GM23338 (cell line): Measurements from ENCODE around the gene MAPKBP1. TPM values are rescaled to one million over a fixed set of nuclear protein-coding genes. Genes with fewer than 3 reads are reported as not detected.

Experiments used
- ATAC-seq: fragments of 200-7000 bp; cut with Tn5 transposase; 3 replicates; pipeline ENCODE4 v1.9.1; 2020
- DNase-seq: peaks from one replicate; pipeline ENCODE4 v3.0.0-alpha.2; 2015; ENCODE audit warnings: low spot score
- H2AFZ ChIP-seq: fragments of 200-600 bp; sonication (generic); 2 replicates; pipeline ENCODE4 v1.8.0; 2016; ENCODE audit warnings: antibody characterized with exemption, mild to moderate bottlenecking, moderate library complexity
- H3F3A ChIP-seq: fragments of 200-600 bp; sonication (generic); replicated peaks from 2 replicates; pipeline ENCODE4 v1.8.0; 2017; ENCODE audit warnings: antibody characterized with exemption, mixed run types, low read depth
- H3K27ac ChIP-seq: fragments of 200-600 bp; sonication (generic); 2 replicates; pipeline ENCODE4 v1.6.1; 2016; ENCODE audit warnings: low read depth
- H3K27me3 ChIP-seq: fragments of 200-600 bp; sonication (generic); 2 replicates; pipeline ENCODE4 v1.8.0; 2016; ENCODE audit warnings: mild to moderate bottlenecking, mixed run types, moderate library complexity; ENCODE audit not compliant: insufficient read depth
- H3K36me3 ChIP-seq: fragments of 200-600 bp; sonication (generic); 2 replicates; pipeline ENCODE4 v1.8.0; 2016; ENCODE audit warnings: mild to moderate bottlenecking; ENCODE audit not compliant: insufficient read depth
- H3K4me1 ChIP-seq: fragments of 200-600 bp; sonication (generic); 2 replicates; pipeline ENCODE4 v1.8.0; 2016; ENCODE audit warnings: mild to moderate bottlenecking, moderate library complexity; ENCODE audit not compliant: insufficient read depth
- H3K4me2 ChIP-seq: fragments of 200-600 bp; sonication (generic); 2 replicates; pipeline ENCODE4 v1.7.1; 2017; ENCODE audit warnings: mixed run types
- H3K4me3 ChIP-seq: fragments of 200-600 bp; sonication (generic); 2 replicates; pipeline ENCODE4 v1.6.1; 2016; ENCODE audit warnings: mixed run types
- H3K79me2 ChIP-seq: fragments of 200-600 bp; sonication (generic); replicated peaks from 2 replicates; pipeline ENCODE4 v1.8.0; 2017; ENCODE audit warnings: mild to moderate bottlenecking; ENCODE audit not compliant: insufficient read depth
- H3K9me2 ChIP-seq: fragments of 200-600 bp; sonication (generic); 2 replicates; pipeline ENCODE4 v1.8.0; 2017; ENCODE audit not compliant: insufficient read depth
- H4K20me1 ChIP-seq: fragments of 200-600 bp; sonication (generic); replicated peaks from 2 replicates; pipeline ENCODE4 v1.8.0; 2017; ENCODE audit warnings: mild to moderate bottlenecking; ENCODE audit not compliant: insufficient read depth
- H3K27ac Mint-ChIP-seq: 2 replicates; pipeline ENCODE4 v1.8.0; 2020; ENCODE audit warnings: inconsistent platforms, mild to moderate bottlenecking, moderate library complexity, mixed read lengths
- H3K27me3 Mint-ChIP-seq: 3 replicates; pipeline ENCODE4 v1.8.0; 2022; ENCODE audit warnings: low read depth, mild to moderate bottlenecking, moderate library complexity, mixed read lengths, inconsistent platforms; ENCODE audit not compliant: insufficient read depth, poor library complexity
- H3K36me3 Mint-ChIP-seq: 3 replicates; pipeline ENCODE4 v1.8.0; 2021; ENCODE audit warnings: low read depth, mild to moderate bottlenecking, inconsistent platforms, moderate library complexity, mixed read lengths
- H3K4me1 Mint-ChIP-seq: 3 replicates; pipeline ENCODE4 v1.8.0; 2020; ENCODE audit warnings: mild to moderate bottlenecking, inconsistent platforms, mixed read lengths
- H3K4me3 Mint-ChIP-seq: 3 replicates; pipeline ENCODE4 v1.8.0; 2021; ENCODE audit warnings: moderate library complexity, mild to moderate bottlenecking, inconsistent platforms, mixed read lengths
- H3K9me3 Mint-ChIP-seq: 3 replicates; pipeline ENCODE4 v1.8.0; 2020; ENCODE audit warnings: moderate library complexity, mild to moderate bottlenecking, inconsistent platforms, mixed read lengths
- CREB1 ChIP-seq: fragments of 250-450 bp; sonication (Bioruptor Pico); IDR thresholded peaks from 2 replicates; pipeline ENCODE4 v1.5.0; 2020; ENCODE audit warnings: low read depth, mild to moderate bottlenecking, moderate library complexity
- CTCF ChIP-seq, 2 experiments: fragments of 200-600 bp in 1 of 2; sonication (generic) in 1 of 2; conservative IDR thresholded peaks; 2 replicates each; pipeline versions ENCODE4 v1.5.1 to v1.6.1; 2016 to 2017; ENCODE audit warnings: antibody characterized with exemption in 2 of 2, low read depth in 2 of 2, mild to moderate bottlenecking in 2 of 2, moderate library complexity in 1 of 2
- ETS1 ChIP-seq: IDR thresholded peaks from 2 replicates; pipeline ENCODE4 v1.6.1; 2016; ENCODE audit warnings: antibody characterized with exemption
- EZH2 ChIP-seq: fragments of 200-600 bp; sonication (generic); IDR thresholded peaks from one replicate; pipeline ENCODE4 v1.8.0; 2017; ENCODE audit warnings: antibody characterized with exemption, mild to moderate bottlenecking, low read depth; ENCODE audit not compliant: unreplicated experiment
- EZH2phosphoT487 ChIP-seq: fragments of 200-600 bp; sonication (generic); IDR thresholded peaks from one replicate; pipeline ENCODE4 v1.8.1; 2018; ENCODE audit warnings: antibody characterized with exemption; ENCODE audit not compliant: unreplicated experiment
- JUNB ChIP-seq: IDR thresholded peaks from one replicate; pipeline ENCODE4 v1.6.1; 2016; ENCODE audit warnings: antibody characterized with exemption; ENCODE audit not compliant: unreplicated experiment
- NANOG ChIP-seq: IDR thresholded peaks from 2 replicates; pipeline ENCODE4 v1.6.1; 2016; ENCODE audit warnings: antibody characterized with exemption, borderline replicate concordance
- POLR2AphosphoS5 ChIP-seq: IDR thresholded peaks from 2 replicates; pipeline ENCODE4 v1.6.1; 2016; ENCODE audit warnings: antibody characterized with exemption, low read depth
- STAT1 ChIP-seq: IDR thresholded peaks from one replicate; pipeline ENCODE4 v1.6.1; 2016; ENCODE audit warnings: antibody characterized with exemption; ENCODE audit not compliant: unreplicated experiment
- ZNF114 ChIP-seq: fragments of 250-450 bp; sonication (Bioruptor Pico); IDR thresholded peaks from 2 replicates; pipeline ENCODE4 v1.5.0; 2020; ENCODE audit warnings: mild to moderate bottlenecking, moderate library complexity
- ZNF331 ChIP-seq: fragments of 250-450 bp; sonication (Bioruptor Pico); IDR thresholded peaks from 2 replicates; pipeline ENCODE4 v1.5.0; 2020; ENCODE audit warnings: low read depth, mild to moderate bottlenecking, moderate library complexity
- ZNF462 ChIP-seq: fragments of 250-450 bp; sonication (Bioruptor Pico); IDR thresholded peaks from 2 replicates; pipeline ENCODE4 v1.5.0; 2020; ENCODE audit warnings: mild to moderate bottlenecking, moderate library complexity
- polyA plus RNA-seq: library from polyadenylated mRNA; unstranded; fragments of >200 nt; fragmentation: Nextera tagmentation; extraction: Ambion mirVana; gene quantifications from 2 replicates; pipeline ENCODE4 v1.2.1, GENCODE V29; 2016
- total RNA-seq: library from RNA; depleted of rRNA; stranded (reverse); fragments of >200 nt; shearing (Covaris generic); gene quantifications from 2 replicates; pipeline ENCODE4 v1.2.3, GENCODE V29; 2014
- TF ChIP-seq, protein P1 (sequence below): IDR thresholded peaks from one replicate; pipeline ENCODE4 v1.6.1; 2018; ENCODE audit warnings: antibody characterized with exemption; ENCODE audit not compliant: unreplicated experiment

Gene MAPKBP1
- total and polyA plus RNA-seq, 2 experiments from 2014 or later, result 1.9 to 8.9 TPM

DNA sequence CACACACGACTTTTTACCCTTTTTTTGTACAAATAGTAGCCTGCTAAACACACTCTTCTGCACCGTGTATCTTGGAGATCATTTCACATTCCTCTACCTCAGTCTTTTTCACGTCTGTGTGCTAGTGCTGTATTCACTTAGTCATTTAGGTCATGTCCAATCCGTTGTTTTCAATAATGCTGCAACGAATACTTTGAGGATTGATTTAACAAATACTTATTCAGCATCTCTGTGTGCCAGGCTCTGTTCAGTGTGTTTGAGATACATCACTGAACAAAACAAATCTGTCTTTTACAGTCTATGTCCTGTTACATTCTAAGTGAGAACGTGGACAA, 54.5 kb downstream of the MAPKBP1 start:
- H3K4me1 Mint-ChIP-seq, result peaks cover 9% of the 10 kb centered on the region
- Histone ChIP-seq H3K4me2 (peak overlapping the region; percentile 92), H3K4me1 (peaks cover 4% of the 10 kb centered on the region; the same call in 1 of the 2 replicates), H3K27ac (no peak overlapping the region), H3K9me2 (no peaks in the 10 kb centered on the region), H3K36me3 (no peaks in the 10 kb centered on the region; the same call in 1 of the 2 replicates), H3K4me3 (peak overlapping the region; percentile 97), H3K79me2 (0 out of 2 replicates have a peak, but pooled peaks cover 4% of the 10 kb centered on the region), H2AFZ (peak overlapping the region; percentile 98; the same call in 1 of the 2 replicates), H3F3A (no peaks in the 10 kb centered on the region), H4K20me1 (no peaks in the 10 kb centered on the region; the same call in 1 of the 2 replicates), H3K27me3 (peaks cover 5% of the 10 kb centered on the region; the same call in 1 of the 2 replicates)
- TF ChIP-seq ZNF331 (CRISPR knock-in tag) (no peak), CTCF (conservative IDR thresholded peaks at IDR 0.05; ENCODE audit: low read depth in 2 of 2) (no peak), EZH2phosphoT487 (no peak), POLR2AphosphoS5 (no peak), ETS1 (no peak), EZH2 (no peak), ZNF462 (CRISPR knock-in tag) (no peak), STAT1 (no peak), ZNF114 (CRISPR knock-in tag) (no peak), NANOG (no peak), CREB1 (CRISPR knock-in tag) (no peak), JUNB (no peak)
- TF ChIP-seq, protein P1, sequence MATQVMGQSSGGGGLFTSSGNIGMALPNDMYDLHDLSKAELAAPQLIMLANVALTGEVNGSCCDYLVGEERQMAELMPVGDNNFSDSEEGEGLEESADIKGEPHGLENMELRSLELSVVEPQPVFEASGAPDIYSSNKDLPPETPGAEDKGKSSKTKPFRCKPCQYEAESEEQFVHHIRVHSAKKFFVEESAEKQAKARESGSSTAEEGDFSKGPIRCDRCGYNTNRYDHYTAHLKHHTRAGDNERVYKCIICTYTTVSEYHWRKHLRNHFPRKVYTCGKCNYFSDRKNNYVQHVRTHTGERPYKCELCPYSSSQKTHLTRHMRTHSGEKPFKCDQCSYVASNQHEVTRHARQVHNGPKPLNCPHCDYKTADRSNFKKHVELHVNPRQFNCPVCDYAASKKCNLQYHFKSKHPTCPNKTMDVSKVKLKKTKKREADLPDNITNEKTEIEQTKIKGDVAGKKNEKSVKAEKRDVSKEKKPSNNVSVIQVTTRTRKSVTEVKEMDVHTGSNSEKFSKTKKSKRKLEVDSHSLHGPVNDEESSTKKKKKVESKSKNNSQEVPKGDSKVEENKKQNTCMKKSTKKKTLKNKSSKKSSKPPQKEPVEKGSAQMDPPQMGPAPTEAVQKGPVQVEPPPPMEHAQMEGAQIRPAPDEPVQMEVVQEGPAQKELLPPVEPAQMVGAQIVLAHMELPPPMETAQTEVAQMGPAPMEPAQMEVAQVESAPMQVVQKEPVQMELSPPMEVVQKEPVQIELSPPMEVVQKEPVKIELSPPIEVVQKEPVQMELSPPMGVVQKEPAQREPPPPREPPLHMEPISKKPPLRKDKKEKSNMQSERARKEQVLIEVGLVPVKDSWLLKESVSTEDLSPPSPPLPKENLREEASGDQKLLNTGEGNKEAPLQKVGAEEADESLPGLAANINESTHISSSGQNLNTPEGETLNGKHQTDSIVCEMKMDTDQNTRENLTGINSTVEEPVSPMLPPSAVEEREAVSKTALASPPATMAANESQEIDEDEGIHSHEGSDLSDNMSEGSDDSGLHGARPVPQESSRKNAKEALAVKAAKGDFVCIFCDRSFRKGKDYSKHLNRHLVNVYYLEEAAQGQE, result no peak
- ATAC-seq (no peak), DNase-seq (no peak)
- no peaks in the 10 kb centered on the region for H3K9me3 Mint-ChIP-seq
- no peak overlapping the region for H3K27ac Mint-ChIP-seq
- peaks cover 9% of the 10 kb centered on the region for H3K36me3 Mint-ChIP-seq
- peak overlapping the region; percentile 85 for H3K4me3 Mint-ChIP-seq
- peaks cover 14% of the 10 kb centered on the region for H3K27me3 Mint-ChIP-seq
